NB4 (cell line): Measurements from ENCODE around the gene TGDS.

Source experiments
- CTCF ChIP-seq: IDR thresholded peaks from one replicate; pipeline ENCODE4 v1.5.1; 2012; ENCODE audit warnings: low read depth, low read length
- MAX ChIP-seq: IDR thresholded peaks from 2 replicates; pipeline ENCODE4 v1.6.1; 2011; ENCODE audit warnings: low read depth, low read length

GRCh38 chr13:94620286-94620896 lies 24.4 kb upstream of the TGDS start:
- TF ChIP-seq CTCF (peak; percentile 66), MAX (no peak)
